WI38 (cell line): ENCODE measurements around the gene MLEC.

Experiments
- H3K4me3 ChIP-seq: 2 replicates; pipeline ENCODE4 v1.5.1; 2011; ENCODE audit warnings: low read depth, mild to moderate bottlenecking, control low read depth, low read length
- TF ChIP-seq, protein P1 (sequence below): IDR thresholded peaks from 2 replicates; pipeline ENCODE4 v1.5.1; 2012; ENCODE audit warnings: low read depth, mild to moderate bottlenecking, control low read depth, low read length

The MLEC gene

DNA sequence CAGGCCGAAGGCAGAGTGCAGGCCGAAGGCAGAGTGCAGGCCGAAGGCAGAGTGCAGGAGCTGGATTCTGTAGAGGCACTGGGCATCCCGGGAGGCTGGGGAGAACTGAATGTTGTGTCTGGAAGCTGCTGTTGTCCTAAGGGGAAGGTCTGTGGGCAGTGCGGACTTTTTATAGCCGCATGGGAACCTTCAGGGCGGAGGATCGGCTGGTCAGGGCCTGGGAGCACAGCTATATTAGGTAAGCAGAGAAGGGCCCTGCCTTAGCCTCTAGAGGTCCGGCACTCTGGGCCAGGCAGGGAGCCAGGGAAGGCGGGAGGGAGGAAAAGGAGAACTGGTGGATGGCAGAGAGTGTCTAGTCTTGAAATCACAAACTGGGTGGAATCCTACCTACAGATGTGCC lies 32.3 kb upstream of the MLEC start:
- no peak overlapping the region for H3K4me3 ChIP-seq
- TF ChIP-seq, protein P1, sequence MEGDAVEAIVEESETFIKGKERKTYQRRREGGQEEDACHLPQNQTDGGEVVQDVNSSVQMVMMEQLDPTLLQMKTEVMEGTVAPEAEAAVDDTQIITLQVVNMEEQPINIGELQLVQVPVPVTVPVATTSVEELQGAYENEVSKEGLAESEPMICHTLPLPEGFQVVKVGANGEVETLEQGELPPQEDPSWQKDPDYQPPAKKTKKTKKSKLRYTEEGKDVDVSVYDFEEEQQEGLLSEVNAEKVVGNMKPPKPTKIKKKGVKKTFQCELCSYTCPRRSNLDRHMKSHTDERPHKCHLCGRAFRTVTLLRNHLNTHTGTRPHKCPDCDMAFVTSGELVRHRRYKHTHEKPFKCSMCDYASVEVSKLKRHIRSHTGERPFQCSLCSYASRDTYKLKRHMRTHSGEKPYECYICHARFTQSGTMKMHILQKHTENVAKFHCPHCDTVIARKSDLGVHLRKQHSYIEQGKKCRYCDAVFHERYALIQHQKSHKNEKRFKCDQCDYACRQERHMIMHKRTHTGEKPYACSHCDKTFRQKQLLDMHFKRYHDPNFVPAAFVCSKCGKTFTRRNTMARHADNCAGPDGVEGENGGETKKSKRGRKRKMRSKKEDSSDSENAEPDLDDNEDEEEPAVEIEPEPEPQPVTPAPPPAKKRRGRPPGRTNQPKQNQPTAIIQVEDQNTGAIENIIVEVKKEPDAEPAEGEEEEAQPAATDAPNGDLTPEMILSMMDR: no peak

GRCh38 chr12:120656008-120656407 lies 30.9 kb upstream of the MLEC start:
- no peak overlapping the region for H3K4me3 ChIP-seq
- TF ChIP-seq, protein P1: no peak

- TF ChIP-seq, protein P1: no peak
- H3K4me3 ChIP-seq: no peak overlapping the region
Measured at GRCh38 chr12:120658286-120659150, 28.4 kb upstream of the MLEC start.

DNA sequence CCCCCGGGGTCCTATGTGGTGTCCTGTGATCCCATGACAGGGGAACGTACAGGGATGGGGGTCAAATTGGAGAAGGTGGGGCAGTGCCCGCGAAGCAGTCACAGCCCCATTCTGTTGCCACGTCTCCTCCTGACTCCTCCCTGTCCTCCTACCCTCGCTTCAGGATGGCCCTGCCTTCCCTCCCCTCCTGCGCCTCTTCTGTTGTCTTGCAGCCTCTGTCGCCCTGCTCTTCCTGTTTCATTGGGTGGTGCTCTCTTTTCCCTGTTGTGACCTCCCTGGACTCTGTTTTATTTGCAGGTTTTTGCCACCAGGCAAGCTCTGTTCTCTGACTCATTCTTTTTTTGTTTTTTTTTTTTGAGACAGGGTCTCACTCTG lies 27.8 kb upstream of the MLEC start:
- H3K4me3 ChIP-seq: no peak overlapping the region
- TF ChIP-seq, protein P1: no peak

GRCh38 chr12:120661432-120661831 lies 25.5 kb upstream of the MLEC start:
- TF ChIP-seq, protein P1: no peak
- no peak overlapping the region for H3K4me3 ChIP-seq

GRCh38 chr12:120662879-120663278 lies 24.1 kb upstream of the MLEC start:
- no peak overlapping the region for H3K4me3 ChIP-seq
- TF ChIP-seq, protein P1: no peak

DNA sequence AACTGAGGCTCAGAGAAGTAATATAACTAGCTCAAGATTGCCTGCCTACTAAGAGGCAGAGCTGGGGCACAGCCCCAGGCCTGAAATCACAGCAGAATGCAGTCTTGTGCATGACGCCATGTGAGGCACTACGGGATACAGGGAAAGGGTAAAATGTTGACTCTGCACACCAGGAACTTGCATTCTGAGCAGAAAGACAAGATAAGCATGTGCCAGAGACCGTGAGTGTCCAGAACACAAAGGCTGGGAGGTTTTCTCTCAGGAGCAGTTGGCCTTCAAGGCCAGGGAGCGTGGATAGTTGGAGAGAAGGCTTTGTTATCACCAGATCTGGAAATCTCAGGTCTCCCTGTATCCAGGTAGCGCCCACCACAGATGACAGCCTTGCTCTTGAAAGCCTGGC lies 23.2 kb upstream of the MLEC start:
- TF ChIP-seq, protein P1: no peak
- H3K4me3 ChIP-seq: no peak overlapping the region
